Mucosa of gallbladder (tissue), 1 donor: ENCODE results near the gene MLLT10. TPM values are rescaled to one million over a fixed set of nuclear protein-coding genes. Genes with fewer than 3 reads are reported as not detected.

ENCODE experiments used
- DNase-seq: peaks from one replicate; pipeline ENCODE4 v3.0.0-alpha.2; 2020; ENCODE audit warnings: low spot score
- total RNA-seq: library from RNA; stranded (reverse); gene quantifications from one replicate; pipeline ENCODE4 v1.2.1, GENCODE V29; 2021
- donor health status: DM: no; HTN: no; CAD: no.

Gene MLLT10
- total RNA-seq, 1 donor from 2014 or later = 33.0 TPM

DNA sequence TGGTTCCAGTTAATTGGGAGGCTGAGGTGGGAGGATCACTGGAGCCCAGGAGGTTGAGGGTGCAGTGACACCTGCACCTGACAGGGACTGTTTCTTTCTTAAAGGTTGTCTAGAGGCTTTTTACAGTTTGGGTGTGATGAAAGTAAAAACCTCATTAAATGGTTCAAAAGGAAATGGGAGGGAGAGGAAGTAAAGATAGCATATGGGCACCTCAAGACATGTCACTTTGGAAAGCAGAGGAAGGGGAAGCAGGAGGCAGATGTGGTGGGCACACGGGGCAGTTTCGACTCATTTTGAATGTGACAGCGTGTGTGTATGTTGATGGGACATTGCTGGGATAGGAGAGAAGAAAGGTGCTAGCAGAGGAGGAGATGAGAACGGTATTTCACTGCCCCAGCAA, 203.1 kb downstream of the MLLT10 start:
- no peak for DNase-seq

- DNase-seq = no peak
Measured at GRCh38 chr10:21740989-21741388, 207.0 kb downstream of the MLLT10 start.

- DNase-seq = no peak
Measured at GRCh38 chr10:21742740-21743412, 208.8 kb downstream of the MLLT10 start.

DNA sequence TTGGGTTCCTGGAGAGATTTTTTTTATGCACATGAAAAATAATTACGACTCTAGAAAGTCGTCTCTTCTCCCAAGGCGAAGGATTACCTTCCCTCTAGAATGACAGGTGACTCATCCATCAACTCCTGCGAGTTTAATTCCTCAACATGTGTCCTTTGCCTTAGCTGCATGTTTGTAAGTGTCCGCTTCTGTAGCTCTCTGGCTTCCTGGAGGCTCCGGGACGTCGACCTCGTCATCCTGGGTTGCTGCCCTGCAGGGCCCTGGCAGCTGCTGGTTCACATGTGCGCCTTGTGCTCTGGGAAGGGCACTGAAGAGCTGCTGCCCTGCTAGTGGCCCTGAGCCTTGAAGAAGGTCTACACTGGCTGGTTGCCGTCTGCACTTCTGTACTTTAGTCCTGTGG, 210.2 kb downstream of the MLLT10 start:
- no peak for DNase-seq

- no peak for DNase-seq
Measured at GRCh38 chr10:21746118-21746517, 212.1 kb downstream of the MLLT10 start.

DNA sequence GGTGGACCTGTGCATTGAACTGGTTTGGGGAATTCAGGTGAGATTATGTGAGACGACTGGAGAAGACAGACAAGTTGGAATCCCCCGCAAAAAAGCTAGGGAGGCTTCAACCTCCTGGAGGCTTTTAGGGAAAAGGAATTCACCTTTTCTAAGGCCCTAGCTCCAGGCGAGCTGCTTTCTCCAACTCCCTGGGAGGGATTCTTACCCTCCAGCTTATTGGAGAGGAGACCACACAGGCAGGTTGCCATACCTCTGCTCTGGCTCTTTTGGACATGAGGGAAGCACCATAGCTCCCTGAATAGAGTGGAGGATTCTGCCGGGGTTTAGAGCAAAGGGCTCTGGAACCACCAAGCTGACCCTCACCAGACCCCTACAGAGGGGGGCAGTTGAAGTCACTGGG, 213.8 kb downstream of the MLLT10 start:
- DNase-seq = no peak

DNA sequence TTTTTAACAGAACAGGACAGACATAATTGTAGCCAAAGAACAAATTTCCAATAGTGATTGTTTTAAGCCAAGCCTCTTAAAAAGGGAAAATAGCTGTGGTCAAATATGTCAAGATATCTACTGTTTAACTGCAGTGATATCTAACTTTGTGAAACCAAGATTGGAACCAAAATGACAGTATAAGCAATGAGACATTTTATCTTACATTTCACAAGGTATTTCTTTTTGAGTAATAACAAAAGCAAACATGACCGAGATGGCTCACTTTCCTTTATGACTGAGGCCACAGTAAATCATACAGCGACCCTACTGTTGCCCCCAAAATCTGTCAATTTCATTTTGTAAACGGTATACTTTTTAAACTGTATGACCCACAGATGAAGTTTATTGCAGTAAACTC, 215.8 kb downstream of the MLLT10 start:
- DNase-seq = no peak

- no peak for DNase-seq
Measured at GRCh38 chr10:21750424-21750823, 216.4 kb downstream of the MLLT10 start.

DNA sequence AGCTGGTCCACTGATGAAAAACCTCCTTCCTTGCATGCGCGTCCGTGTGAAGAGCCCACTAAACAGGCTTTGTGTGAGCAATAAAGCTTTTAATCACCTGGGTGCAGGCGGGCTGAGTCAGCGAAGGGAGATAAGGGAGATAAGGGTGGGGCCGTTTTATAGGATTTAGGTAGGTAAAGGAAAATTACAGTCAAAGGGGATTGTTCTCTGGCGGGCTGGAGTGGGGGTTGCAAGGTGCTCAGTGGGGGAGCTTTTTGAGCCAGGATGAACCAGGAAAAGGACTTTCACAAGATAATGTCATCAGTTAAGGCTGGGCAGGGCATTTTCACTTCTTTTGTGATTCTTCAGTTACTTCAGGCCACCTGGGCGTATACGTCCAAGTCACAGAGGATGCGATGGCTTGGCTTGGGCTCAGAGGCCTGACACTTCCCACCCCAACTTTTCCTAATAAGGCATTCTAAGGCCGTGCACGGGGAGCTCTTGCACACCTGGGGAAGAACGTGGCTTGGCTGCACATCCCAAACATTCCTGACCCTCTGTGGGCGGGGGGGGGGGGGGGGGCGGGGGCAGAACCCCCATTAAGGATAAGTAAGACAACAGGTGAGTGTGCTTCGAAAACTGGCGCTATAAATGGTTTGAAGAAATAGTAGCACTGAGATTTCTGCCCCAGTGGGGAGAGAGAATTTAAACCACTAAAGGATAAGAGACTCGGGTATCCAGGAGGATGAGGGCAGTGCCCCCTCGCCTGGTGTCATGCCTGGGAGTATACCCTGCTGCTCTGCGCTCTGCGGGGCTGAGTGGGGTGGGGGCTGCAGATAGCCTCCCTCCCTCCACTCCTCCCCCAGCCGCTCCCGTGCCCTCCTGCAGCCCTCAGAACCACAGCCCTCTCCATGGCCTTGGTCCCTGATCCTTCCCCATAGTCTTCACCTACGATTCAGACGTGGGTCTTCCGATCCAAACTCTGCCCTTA, 217.6 kb downstream of the MLLT10 start:
- no peak for DNase-seq

DNA sequence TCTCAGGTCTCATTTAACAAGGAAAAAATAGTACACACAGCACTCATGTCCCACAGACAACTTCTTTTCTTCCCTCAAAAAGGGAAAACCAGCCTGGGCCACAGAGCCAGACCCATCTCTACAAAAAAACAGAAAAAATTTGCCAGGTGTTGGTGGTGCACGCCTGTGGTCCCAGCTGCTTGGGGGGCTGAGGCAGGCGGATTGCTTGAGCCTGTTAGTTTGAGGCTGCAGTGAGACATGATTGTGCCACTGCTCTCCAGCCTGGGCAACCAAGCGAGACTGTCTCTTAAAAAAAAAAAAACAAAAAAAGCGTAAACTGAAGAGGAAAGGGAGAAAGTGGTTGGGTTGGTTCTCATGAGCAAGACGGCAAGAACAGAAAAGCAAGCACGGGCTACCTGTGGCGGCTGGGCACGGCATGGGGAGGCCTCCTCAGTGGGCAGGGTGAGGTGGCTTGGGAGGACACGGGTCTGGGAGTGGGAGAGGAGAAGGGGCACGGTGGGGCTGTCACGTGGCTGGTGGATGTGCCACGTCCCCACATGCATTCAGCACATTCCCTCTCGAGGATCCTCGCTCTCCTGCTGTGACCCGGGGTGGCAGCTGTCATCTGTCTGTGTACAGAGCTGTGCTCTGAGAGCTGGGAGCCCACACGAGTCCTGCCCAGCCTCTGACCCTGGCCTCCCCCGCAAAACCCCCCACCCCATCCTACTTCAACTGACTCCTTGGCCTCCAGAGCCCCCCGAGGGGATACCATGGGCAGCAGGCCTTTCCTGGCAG, 219.7 kb downstream of the MLLT10 start:
- no peak for DNase-seq

GRCh38 chr10:21754410-21755011, 220.5 kb downstream of the MLLT10 start:
- no peak for DNase-seq

DNA sequence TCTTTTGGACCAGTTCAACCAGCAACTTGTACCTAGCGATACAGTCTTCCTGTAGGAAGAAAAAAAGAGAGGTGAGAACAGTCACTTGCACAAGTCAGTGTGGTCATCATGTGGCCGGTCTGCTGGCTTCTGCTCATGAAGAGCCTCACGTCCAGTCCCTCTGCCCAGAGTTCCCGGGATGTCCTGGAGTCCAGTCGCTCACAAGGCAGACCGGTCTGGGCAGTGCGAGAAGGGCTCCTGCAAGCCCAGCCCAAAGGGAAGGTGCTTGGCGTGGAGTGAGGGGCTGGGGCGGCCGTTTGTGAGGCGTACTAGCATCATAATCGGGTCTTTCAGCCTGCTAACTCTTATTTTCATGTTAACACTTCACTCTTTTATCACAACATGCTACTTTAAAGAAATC, 222.7 kb downstream of the MLLT10 start:
- no peak for DNase-seq

DNA sequence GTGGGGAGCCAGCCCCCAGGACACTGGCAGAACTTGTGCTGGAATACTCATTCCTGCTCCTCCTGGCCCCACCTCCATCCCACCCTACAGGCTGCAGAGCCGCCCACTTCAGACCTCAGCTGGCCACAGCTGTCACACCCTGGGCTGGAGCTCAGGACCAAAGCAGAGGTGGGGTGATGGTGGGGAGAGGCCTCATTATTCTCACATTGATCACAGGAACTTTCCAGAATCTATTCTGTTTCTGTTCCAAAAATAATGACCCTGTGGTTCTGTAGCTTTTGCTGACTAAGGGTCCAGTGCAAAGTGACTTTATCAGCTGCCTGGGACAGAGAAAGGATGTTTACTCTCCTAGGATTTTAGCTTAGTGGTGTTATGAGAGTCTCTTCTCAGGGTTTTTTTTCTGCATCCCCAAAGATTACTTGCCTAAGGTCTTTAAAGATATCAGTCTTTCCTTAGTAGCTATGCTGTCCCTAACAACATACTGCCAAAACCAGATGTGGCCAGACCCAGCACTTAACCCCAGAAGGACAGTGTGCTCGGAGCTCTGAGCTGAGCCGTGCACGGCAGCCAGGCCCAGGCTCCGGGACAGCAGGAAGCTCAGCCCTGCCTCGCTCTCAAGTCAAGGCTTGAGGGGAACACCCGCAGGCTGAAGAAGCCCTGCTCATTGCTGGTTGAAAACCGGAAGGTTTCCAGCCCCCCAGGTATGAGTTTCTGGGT, 223.3 kb downstream of the MLLT10 start:
- DNase-seq = no peak

- DNase-seq = no peak
Measured at GRCh38 chr10:21758239-21758638, 224.2 kb downstream of the MLLT10 start.

GRCh38 chr10:21758696-21759095, 224.7 kb downstream of the MLLT10 start:
- no peak for DNase-seq

DNA sequence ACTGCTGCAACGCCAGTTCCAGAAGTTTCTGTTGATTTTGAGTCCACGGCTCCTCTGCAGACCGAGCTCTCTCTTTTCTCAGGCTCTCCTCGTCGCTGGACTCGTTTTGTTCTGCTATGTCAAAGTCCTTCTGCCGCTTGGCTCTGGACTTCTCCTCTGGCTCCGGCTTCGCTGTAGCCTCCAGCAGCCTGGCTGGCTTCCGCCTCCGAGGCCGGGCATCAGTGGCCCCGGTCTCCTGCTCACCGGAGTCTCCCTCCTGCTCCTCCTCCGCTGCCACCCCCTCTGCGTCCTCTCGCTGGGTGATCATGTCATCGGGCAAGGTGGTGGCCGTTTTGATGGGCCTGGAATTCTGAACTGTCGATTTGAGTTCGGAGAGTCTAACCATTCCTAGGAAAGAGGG, 225.2 kb downstream of the MLLT10 start:
- no peak for DNase-seq

- DNase-seq = no peak
Measured at GRCh38 chr10:21760332-21760731, 226.3 kb downstream of the MLLT10 start.

GRCh38 chr10:21764466-21765189, 230.6 kb downstream of the MLLT10 start:
- no peak for DNase-seq

- DNase-seq = no peak
Measured at GRCh38 chr10:21769041-21769440, 235.0 kb downstream of the MLLT10 start.

DNA sequence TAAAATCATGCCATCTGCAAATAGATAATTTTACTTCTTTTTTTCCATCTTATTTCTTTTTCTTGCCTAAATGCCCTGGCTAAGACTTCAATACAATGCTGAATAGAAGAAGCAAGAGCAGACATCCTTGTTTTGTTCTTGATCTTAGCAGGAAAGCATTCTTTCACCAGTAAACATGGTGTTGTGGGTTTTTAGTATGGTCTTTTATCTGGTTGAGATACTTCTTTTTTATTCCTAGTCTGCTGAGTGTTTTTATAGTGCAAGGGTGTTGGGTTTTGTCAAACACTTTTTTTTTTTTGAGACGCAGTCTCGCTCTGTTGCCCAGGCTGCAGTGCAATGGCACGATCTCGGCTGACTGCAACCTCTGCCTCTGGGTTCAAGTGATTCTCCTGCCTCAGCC, 237.2 kb downstream of the MLLT10 start:
- DNase-seq = no peak

- DNase-seq = no peak
Measured at GRCh38 chr10:21776883-21777282, 242.9 kb downstream of the MLLT10 start.
